A549 (cell line): ENCODE measurements around the gene TPRG1L. TPM values are rescaled to one million over a fixed set of nuclear protein-coding genes. Genes with fewer than 3 reads are reported as not detected.

Experiments used
- ATAC-seq, 2 experiments: fragments of 200-7000 bp in 1 of 2; fragments of >200 bp in 1 of 2; cut with Nextera tagmentation in 1 of 2; cut with Tn5 transposase in 1 of 2; 3 replicates each; pipeline versions ENCODE4 v1.8.0 to v1.9.1; 2018 to 2020; ENCODE audit warnings: mild to moderate bottlenecking in 1 of 2, moderate library complexity in 1 of 2
- CTCF ChIA-PET: fragments of 300-600 bp; sonication (Branson Sonifier 250); formaldehyde crosslinking; extraction: SDS; loops from one replicate; lab custom pipeline; 2021; ENCODE audit warnings: antibody characterized with exemption, inconsistent platforms; lab: Yijun Ruan, JAX
- POLR2A ChIA-PET: fragments of 350-600 bp; formaldehyde crosslinking; extraction: SDS; loops from one replicate; lab custom pipeline; 2021; ENCODE audit warnings: antibody characterized with exemption, inconsistent platforms; lab: Yijun Ruan, JAX
- DNase-seq, 2 experiments: peaks; one replicate each; pipeline versions ENCODE4 v3.0.0 to v3.0.0-alpha.2; 2011 to 2016; ENCODE audit warnings: low read depth in 1 of 2, low spot score in 1 of 2
- FAIRE-seq: peaks from 2 replicates; lab custom pipeline; 2011; peaks lifted over from hg19 to GRCh38; lab: Jason Lieb, UNC
- H3K27ac ChIP-seq, 2 experiments: fragments of >200 bp; sonication (Bioruptor Twin); formaldehyde crosslinking; 3 replicates each; pipeline ENCODE4 v1.5.1; 2016 to 2017
- H3K4me1 ChIP-seq: fragments of >200 bp; sonication (Bioruptor Twin); formaldehyde crosslinking; 3 replicates; pipeline ENCODE4 v1.6.1; 2016
- H3K4me2 ChIP-seq: fragments of >200 bp; sonication (Bioruptor Twin); formaldehyde crosslinking; 3 replicates; pipeline ENCODE4 v1.6.1; 2016
- H3K4me3 ChIP-seq: fragments of >200 bp; sonication (Bioruptor Twin); formaldehyde crosslinking; 3 replicates; pipeline ENCODE4 v1.5.1; 2016
- H3K9me3 ChIP-seq: fragments of >200 bp; sonication (Bioruptor Twin); formaldehyde crosslinking; 3 replicates; pipeline ENCODE4 v1.6.1; 2016
- CHD4 ChIP-seq: fragments of 200-600 bp; sonication (generic); IDR thresholded peaks from 2 replicates; pipeline ENCODE4 v1.6.1; 2016; ENCODE audit warnings: antibody characterized with exemption, mild to moderate bottlenecking, borderline replicate concordance
- EHF ChIP-seq: fragments of 250-450 bp; sonication (Bioruptor Pico); IDR thresholded peaks from 2 replicates; pipeline ENCODE4 v1.5.0; 2020; ENCODE audit warnings: mild to moderate bottlenecking
- ESRRA ChIP-seq: fragments of 150-350 bp; IDR thresholded peaks from 2 replicates; pipeline ENCODE4 v1.6.1; 2014; ENCODE audit warnings: mild to moderate bottlenecking, low read length, borderline replicate concordance
- JUN ChIP-seq, 2 experiments: fragments of >200 bp; sonication (Bioruptor Twin); formaldehyde crosslinking; IDR thresholded peaks; 2 replicates in 1 of 2; 3 replicates in 1 of 2; pipeline ENCODE4 v1.6.1; 2016 to 2017
- KDM5A ChIP-seq: fragments of 200-600 bp; sonication (generic); IDR thresholded peaks from 2 replicates; pipeline ENCODE4 v1.6.1; 2016; ENCODE audit warnings: antibody characterized with exemption, mild to moderate bottlenecking
- NFE2L2 ChIP-seq: fragments of 150-350 bp; conservative IDR thresholded peaks from 2 replicates; pipeline ENCODE4 v1.6.1; 2014; ENCODE audit warnings: low read length
- POLR2A ChIP-seq: IDR thresholded peaks from 2 replicates; pipeline ENCODE4 v1.6.1; 2012; ENCODE audit warnings: mild to moderate bottlenecking, low read length
- POLR2AphosphoS2 ChIP-seq: conservative IDR thresholded peaks from 2 replicates; pipeline ENCODE4 v1.6.1; 2012; ENCODE audit warnings: low read length, improper control_type of control experiment, inconsistent platforms
- RCOR1 ChIP-seq: fragments of 150-350 bp; IDR thresholded peaks from 2 replicates; pipeline ENCODE4 v1.6.1; 2014; ENCODE audit warnings: antibody characterized with exemption, low read length, low read depth
- TFCP2L1 ChIP-seq: fragments of 250-450 bp; sonication (Bioruptor Pico); IDR thresholded peaks from 2 replicates; pipeline ENCODE4 v1.5.0; 2021; ENCODE audit warnings: mild to moderate bottlenecking
- USF2 ChIP-seq: fragments of 450-650 bp; IDR thresholded peaks from 2 replicates; pipeline ENCODE4 v1.6.1; 2014; ENCODE audit warnings: antibody characterized with exemption
- ZC3H11A ChIP-seq: fragments of 450-650 bp; IDR thresholded peaks from 2 replicates; pipeline ENCODE4 v1.6.1; 2014; ENCODE audit warnings: antibody characterized with exemption, mild to moderate bottlenecking
- ZFP36 ChIP-seq: fragments of 450-650 bp; IDR thresholded peaks from 2 replicates; pipeline ENCODE4 v1.6.1; 2014; ENCODE audit warnings: borderline replicate concordance; ENCODE audit not compliant: partially characterized antibody
- WGBS: methylation state at CpG from one replicate; pipeline ENCODE4 v1.1.6; 2017; ENCODE audit errors: missing lambda C conversion rate; 5-methylcytosine and 5-hydroxymethylcytosine counted together
- polyA plus RNA-seq, 4 experiments: library from polyadenylated mRNA; depleted of rRNA in 3 of 4; stranded (reverse); fragments of >200 nt; fragmentation: RNase III in 1 of 4; extraction: RNeasy Plus Mini Kit Qiagen cat#74134 plus additional on column Dnase treatment in 1 of 4; gene quantifications; 2 replicates in 3 of 4; 3 replicates in 1 of 4; pipeline ENCODE4 v1.2.3, GENCODE V29; 2011 to 2017
- TF ChIP-seq, protein P1 (sequence below): IDR thresholded peaks from 2 replicates; pipeline ENCODE4 v1.6.1; 2012
- TF ChIP-seq, protein P2 (sequence below): fragments of 250-450 bp; sonication (Bioruptor Pico); IDR thresholded peaks from 2 replicates; pipeline ENCODE4 v1.5.0; 2021; ENCODE audit warnings: mild to moderate bottlenecking, moderate library complexity, borderline replicate concordance
- TF ChIP-seq, protein P3 (sequence below): fragments of 250-450 bp; sonication (Bioruptor Pico); IDR thresholded peaks from 2 replicates; pipeline ENCODE4 v1.5.0; 2020; ENCODE audit warnings: low read depth, mild to moderate bottlenecking, moderate library complexity

Gene TPRG1L
- polyA plus RNA-seq, 2 of the 4 experiments (the other 2 are of a cell fraction) = 13.1 to 20.1 TPM

DNA sequence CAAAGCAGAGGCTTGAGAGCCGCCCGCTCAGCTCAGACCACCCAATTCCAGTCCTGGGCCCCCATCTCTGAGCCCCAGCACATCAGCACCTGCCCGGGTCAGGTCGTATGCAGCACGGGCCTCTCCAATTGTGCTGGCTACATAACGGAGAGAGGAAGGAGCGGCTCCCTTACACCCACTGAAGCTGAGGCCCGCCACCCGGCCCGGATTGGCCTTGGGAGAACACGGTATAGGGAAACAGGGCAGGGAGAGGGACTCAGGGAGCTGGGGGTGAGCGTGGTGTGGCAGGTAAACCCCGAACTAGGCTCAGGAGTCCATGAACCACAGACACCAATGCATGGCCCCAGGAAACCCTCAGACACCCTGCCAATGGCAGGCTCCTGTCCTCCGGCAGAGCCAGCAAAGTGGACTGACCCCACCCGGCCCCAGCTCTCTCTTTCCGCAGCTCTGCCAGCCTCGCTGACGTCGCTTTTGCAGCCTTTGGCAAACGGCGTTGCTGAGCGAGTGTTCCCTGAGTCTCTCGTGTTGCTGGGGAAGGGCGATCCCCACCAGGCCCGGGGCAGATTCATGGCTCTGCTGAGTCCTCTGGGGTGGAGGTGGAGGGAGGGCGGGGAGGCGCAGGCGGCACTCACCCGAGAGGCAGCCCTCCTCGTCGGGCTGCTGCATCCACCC is 30.0 kb upstream of the TPRG1L start:
- 73% methylated on average over 13 of the region's 31 CpGs for WGBS
- no peak overlapping the region for H3K27ac ChIP-seq

DNA sequence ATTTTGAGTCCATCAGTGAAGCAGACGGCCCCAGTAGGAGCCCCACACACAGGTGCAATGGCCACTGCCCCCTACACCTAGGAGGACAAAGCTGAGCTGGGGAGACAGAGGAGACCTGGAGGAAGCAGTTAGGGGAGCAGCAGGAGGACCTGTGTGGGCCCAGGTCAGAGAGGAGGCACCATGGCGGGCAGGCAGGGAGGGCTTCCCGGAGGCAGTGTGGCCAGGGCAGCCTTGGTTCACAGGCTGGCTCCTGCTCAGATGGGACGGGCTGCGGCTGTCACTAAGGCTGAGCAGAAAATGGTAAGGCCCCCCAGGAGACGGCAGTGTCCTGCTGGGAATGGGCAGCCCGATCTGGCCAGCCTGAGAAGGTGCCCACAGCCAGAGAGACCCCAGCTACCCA is 28.9 kb upstream of the TPRG1L start:
- H3K27ac ChIP-seq = no peak overlapping the region
- no peak overlapping the region for H3K4me3 ChIP-seq
- TF ChIP-seq NFE2L2 (no peak), KDM5A (no peak), ZFP36 (peak; percentile 47), USF2 (no peak), JUN (IDR thresholded peaks at IDR 0.05) (no peak)
- TF ChIP-seq, protein P1, sequence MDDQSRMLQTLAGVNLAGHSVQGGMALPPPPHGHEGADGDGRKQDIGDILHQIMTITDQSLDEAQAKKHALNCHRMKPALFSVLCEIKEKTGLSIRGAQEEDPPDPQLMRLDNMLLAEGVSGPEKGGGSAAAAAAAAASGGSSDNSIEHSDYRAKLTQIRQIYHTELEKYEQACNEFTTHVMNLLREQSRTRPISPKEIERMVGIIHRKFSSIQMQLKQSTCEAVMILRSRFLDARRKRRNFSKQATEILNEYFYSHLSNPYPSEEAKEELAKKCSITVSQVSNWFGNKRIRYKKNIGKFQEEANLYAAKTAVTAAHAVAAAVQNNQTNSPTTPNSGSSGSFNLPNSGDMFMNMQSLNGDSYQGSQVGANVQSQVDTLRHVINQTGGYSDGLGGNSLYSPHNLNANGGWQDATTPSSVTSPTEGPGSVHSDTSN = no peak
- TF ChIP-seq, all 56 proteins: peak for 1
- Histone ChIP-seq H3K9me3 (no peaks in the 10 kb centered on the region), H3K4me1 (no peaks in the 10 kb centered on the region), H3K4me2 (no peak overlapping the region)
- FAIRE-seq = no peak
- ChIA-PET POLR2A (no interaction called here), CTCF (interaction anchor here (1.1 to 2.6 kb wide), 2 partner anchors 23 to 31 kb away, joined by 3 to 10 read pairs; no protein-coding TSS in a partner anchor)
- DNase-seq = no peak
- 100% methylated on average over 1 of the region's 7 CpGs for WGBS
- ATAC-seq = no peak

More for the DNA sequence above, 30.0 kb upstream of the TPRG1L start:
- ChIA-PET POLR2A (no interaction called here), CTCF (interaction anchor here (1.0 to 1.6 kb wide), 3 partner anchors 30 to 142 kb away, joined by 4 to 5 read pairs (median 4); no protein-coding TSS in a partner anchor)
- DNase-seq (no peak), ATAC-seq (no peak), FAIRE-seq (no peak)
- no peaks in the 10 kb centered on the region for H3K9me3 ChIP-seq
- no peak for TF ChIP-seq TFCP2L1 (CRISPR knock-in tag)
- no peak for TF ChIP-seq ESRRA
- no peak for TF ChIP-seq ZC3H11A
- TF ChIP-seq EHF = no peak
- TF ChIP-seq, protein P2, sequence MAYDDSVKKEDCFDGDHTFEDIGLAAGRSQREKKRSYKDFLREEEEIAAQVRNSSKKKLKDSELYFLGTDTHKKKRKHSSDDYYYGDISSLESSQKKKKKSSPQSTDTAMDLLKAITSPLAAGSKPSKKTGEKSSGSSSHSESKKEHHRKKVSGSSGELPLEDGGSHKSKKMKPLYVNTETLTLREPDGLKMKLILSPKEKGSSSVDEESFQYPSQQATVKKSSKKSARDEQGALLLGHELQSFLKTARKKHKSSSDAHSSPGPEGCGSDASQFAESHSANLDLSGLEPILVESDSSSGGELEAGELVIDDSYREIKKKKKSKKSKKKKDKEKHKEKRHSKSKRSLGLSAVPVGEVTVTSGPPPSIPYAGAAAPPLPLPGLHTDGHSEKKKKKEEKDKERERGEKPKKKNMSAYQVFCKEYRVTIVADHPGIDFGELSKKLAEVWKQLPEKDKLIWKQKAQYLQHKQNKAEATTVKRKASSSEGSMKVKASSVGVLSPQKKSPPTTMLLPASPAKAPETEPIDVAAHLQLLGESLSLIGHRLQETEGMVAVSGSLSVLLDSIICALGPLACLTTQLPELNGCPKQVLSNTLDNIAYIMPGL = no peak
- TF ChIP-seq, protein P3, sequence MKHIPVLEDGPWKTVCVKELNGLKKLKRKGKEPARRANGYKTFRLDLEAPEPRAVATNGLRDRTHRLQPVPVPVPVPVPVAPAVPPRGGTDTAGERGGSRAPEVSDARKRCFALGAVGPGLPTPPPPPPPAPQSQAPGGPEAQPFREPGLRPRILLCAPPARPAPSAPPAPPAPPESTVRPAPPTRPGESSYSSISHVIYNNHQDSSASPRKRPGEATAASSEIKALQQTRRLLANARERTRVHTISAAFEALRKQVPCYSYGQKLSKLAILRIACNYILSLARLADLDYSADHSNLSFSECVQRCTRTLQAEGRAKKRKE = no peak
- TF ChIP-seq CHD4 = no peak
- TF ChIP-seq RCOR1 = no peak
- no peak for TF ChIP-seq POLR2A
- TF ChIP-seq, protein P1 = no peak
- TF ChIP-seq KDM5A = no peak
- TF ChIP-seq POLR2AphosphoS2 = no peak
- no peak overlapping the region for H3K4me3 ChIP-seq
- H3K4me2 ChIP-seq = no peak overlapping the region
- H3K4me1 ChIP-seq = no peaks in the 10 kb centered on the region
